Erythroblast (primary cell): Measurements from ENCODE around the gene SMCHD1.
"Not testable (repeated sequence)": the region's sequence is repeated elsewhere in the genome, so short reads cannot be mapped to it uniquely, and the experiment has no call there.

Experiments used
- DNase-seq, 2 experiments: peaks; one replicate each; lab custom pipeline; 2025; lab: John Stamatoyannopoulos, UW
- GATA1 ChIP-seq: IDR thresholded peaks from 2 replicates; pipeline ENCODE4 v1.6.1; 2011; ENCODE audit warnings: low read depth, mild to moderate bottlenecking, control low read depth, low read length, moderate library complexity
- POLR2A ChIP-seq: IDR thresholded peaks from 2 replicates; pipeline ENCODE4 v1.6.1; 2011; ENCODE audit warnings: mild to moderate bottlenecking, low read length

SMCHD1 gene

GRCh38 chr18:2644535-2644934 is 11.0 kb upstream of the SMCHD1 start:
- no peak for TF ChIP-seq GATA1
- no peak for TF ChIP-seq POLR2A
- DNase-seq = no peak

GRCh38 chr18:2651981-2652380 is 3.5 kb upstream of the SMCHD1 start:
- DNase-seq = no peak
- no peak for TF ChIP-seq GATA1
- TF ChIP-seq POLR2A = no peak

GRCh38 chr18:2653467-2653866 is 2.1 kb upstream of the SMCHD1 start:
- no peak for TF ChIP-seq GATA1
- no peak for TF ChIP-seq POLR2A
- DNase-seq = no peak

- TF ChIP-seq GATA1 = no peak
- no peak for TF ChIP-seq POLR2A
- DNase-seq = no peak
These were observed 1.2 kb upstream of the SMCHD1 start for GRCh38 chr18:2654169-2654927.

GRCh38 chr18:2654928-2655177 is 673 bp upstream of the SMCHD1 start:
- DNase-seq = no peak
- TF ChIP-seq POLR2A (no peak), GATA1 (no peak)

- TF ChIP-seq POLR2A = peak; percentile 60
- TF ChIP-seq GATA1 = no peak
- DNase-seq = peak in 1 of 2 experiments; percentile 89
These were observed 369 bp downstream of the SMCHD1 start for GRCh38 chr18:2655954-2656236.

- TF ChIP-seq POLR2A (no peak), GATA1 (no peak)
- peak; percentile 83 to 90 for DNase-seq
These were observed 883 bp downstream of the SMCHD1 start for GRCh38 chr18:2656237-2656980.

- no peak for TF ChIP-seq POLR2A
- no peak for TF ChIP-seq GATA1
- DNase-seq = no peak
These were observed 1.5 kb downstream of the SMCHD1 start for GRCh38 chr18:2656981-2657512.

GRCh38 chr18:2657788-2658458 is 2.4 kb downstream of the SMCHD1 start:
- DNase-seq = peak; percentile 69 to 80
- TF ChIP-seq POLR2A (peak; percentile 37), GATA1 (no peak)

- DNase-seq = not testable (repeated sequence)
These were observed 5.3 kb downstream of the SMCHD1 start for GRCh38 chr18:2660849-2661248.

GRCh38 chr18:2662288-2662687 is 6.8 kb downstream of the SMCHD1 start:
- not testable (repeated sequence) for DNase-seq

- TF ChIP-seq GATA1 (no peak), POLR2A (no peak)
These were observed 7.5 kb downstream of the SMCHD1 start for GRCh38 chr18:2662990-2663389.

GRCh38 chr18:2672410-2672809 is 16.9 kb downstream of the SMCHD1 start:
- DNase-seq = no peak
- TF ChIP-seq GATA1 (no peak), POLR2A (no peak)

More at GRCh38 chr18:2662990-2663389, 7.5 kb downstream of the SMCHD1 start:
- no peak for DNase-seq

- TF ChIP-seq POLR2A (no peak), GATA1 (no peak)
- DNase-seq = no peak
These were observed 17.3 kb downstream of the SMCHD1 start for GRCh38 chr18:2672872-2673271.

GRCh38 chr18:2678933-2679332 is 23.4 kb downstream of the SMCHD1 start:
- not testable (repeated sequence) for DNase-seq

GRCh38 chr18:2680216-2680792 is 24.8 kb downstream of the SMCHD1 start:
- peak in 1 of 2 experiments; percentile 19 for DNase-seq
- TF ChIP-seq GATA1 = no peak
- no peak for TF ChIP-seq POLR2A
